Measurements from ENCODE around the gene NAV3. TPM values are rescaled to one million over a fixed set of nuclear protein-coding genes. Genes with fewer than 3 reads are reported as not detected.

The NAV3 gene
- total and polyA plus RNA-seq, 12 donors, result 5.0 to 53.4 (median 25.9) TPM

GRCh38 chr12:78261901-78262300 is 431.2 kb downstream of the NAV3 start:
- no peak for DNase-seq
- no peaks in the 10 kb centered on the region for H3K36me3 ChIP-seq (replicated peaks in 1 of 2)
- no peaks in the 10 kb centered on the region for H3K27me3 ChIP-seq
- H3K4me1 ChIP-seq (replicated peaks in 1 of 2), result no peaks in the 10 kb centered on the region
- H3K27ac ChIP-seq, result no peak overlapping the region
- H3K4me3 ChIP-seq, result no peak overlapping the region
- intact Hi-C loops (cut with DNase I), result no loop called here
- no peaks in the 10 kb centered on the region for H3K9me3 ChIP-seq (replicated peaks in 1 of 3)
- TF ChIP-seq POLR2A (IDR thresholded peaks at IDR 0.05) (no peak), CTCF (IDR thresholded peaks at IDR 0.05) (no peak)
- WGBS, 4 donors, result 65 to 78% (median 72%) methylated on average over 2 of the region's 2 CpGs
